Retinal pigment epithelial cell (primary cell): Measurements from ENCODE around the gene PIP5K1B.

Experiments
- DNase-seq: peaks from one replicate; pipeline ENCODE4 v3.0.0-alpha.2; 2010; ENCODE audit warnings: low read depth
- H3K4me3 ChIP-seq: 2 replicates; pipeline ENCODE4 v1.5.1; 2011; ENCODE audit warnings: mild to moderate bottlenecking, low read length, control low read depth, moderate library complexity
- CTCF ChIP-seq: conservative IDR thresholded peaks from 2 replicates; pipeline ENCODE4 v1.5.1; 2011; ENCODE audit warnings: low read depth, low read length, control low read depth, inconsistent platforms

PIP5K1B gene

GRCh38 chr9:68768619-68769018, 63.6 kb downstream of the PIP5K1B start:
- TF ChIP-seq CTCF: no peak
- H3K4me3 ChIP-seq: no peak overlapping the region
- DNase-seq: no peak

GRCh38 chr9:68769852-68770251, 64.8 kb downstream of the PIP5K1B start:
- H3K4me3 ChIP-seq: no peak overlapping the region
- no peak for TF ChIP-seq CTCF
- DNase-seq: no peak

- DNase-seq: no peak
- H3K4me3 ChIP-seq: no peak overlapping the region
- no peak for TF ChIP-seq CTCF
Observed at GRCh38 chr9:68771376-68771775, 66.3 kb downstream of the PIP5K1B start.

- no peak overlapping the region for H3K4me3 ChIP-seq
- no peak for TF ChIP-seq CTCF
- no peak for DNase-seq
Observed at GRCh38 chr9:68775003-68775730, 70.1 kb downstream of the PIP5K1B start.

- no peak for DNase-seq
- H3K4me3 ChIP-seq: no peak overlapping the region
- TF ChIP-seq CTCF: no peak
Observed at GRCh38 chr9:68777070-68777763, 72.2 kb downstream of the PIP5K1B start.

- TF ChIP-seq CTCF: no peak
- no peak overlapping the region for H3K4me3 ChIP-seq
- DNase-seq: no peak
Observed at GRCh38 chr9:68778635-68779034, 73.6 kb downstream of the PIP5K1B start.
